GM12892 (cell line): Measurements from ENCODE around the gene WDR11.

Experiments
- POLR2A ChIP-seq: IDR thresholded peaks from 2 replicates; pipeline ENCODE4 v1.6.1; 2011; ENCODE audit warnings: low read depth, low read length, control low read depth
- POLR2AphosphoS5 ChIP-seq: IDR thresholded peaks from 2 replicates; pipeline ENCODE4 v1.6.1; 2011; ENCODE audit warnings: low read depth, low read length, control low read depth
- TAF1 ChIP-seq: IDR thresholded peaks from 2 replicates; pipeline ENCODE4 v1.6.1; 2011; ENCODE audit warnings: low read depth, mild to moderate bottlenecking, control low read depth, low read length, borderline replicate concordance

DNA sequence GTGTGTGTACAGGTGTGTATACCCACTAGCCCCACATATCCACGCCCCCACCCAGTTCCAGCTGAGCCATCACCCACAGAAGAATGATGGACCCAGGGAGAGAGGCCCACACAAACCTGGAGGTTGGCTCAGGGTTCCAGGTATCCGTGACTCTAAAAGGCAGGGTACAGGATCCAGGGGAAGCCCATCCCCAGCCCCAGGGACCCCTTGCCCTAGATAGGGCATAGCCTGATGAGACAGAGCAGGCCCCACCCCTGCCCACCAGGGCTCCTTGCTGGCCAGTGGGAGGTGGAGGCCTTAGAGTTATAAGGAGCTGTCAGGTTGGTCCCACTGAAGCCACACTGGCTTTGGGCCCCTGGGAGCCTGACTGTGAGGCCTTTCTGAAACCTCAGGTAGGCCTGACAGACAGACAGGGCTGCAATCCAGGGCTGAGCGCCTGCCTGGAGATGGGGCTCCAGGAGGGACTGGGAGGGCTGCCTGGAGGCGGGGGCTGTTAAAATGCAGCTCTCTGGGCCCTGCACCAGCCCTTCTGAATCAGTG is 93.5 kb downstream of the WDR11 start:
- no peak for TF ChIP-seq POLR2A
- no peak for TF ChIP-seq POLR2AphosphoS5
- no peak for TF ChIP-seq TAF1
